Trophoblast cell (in vitro differentiated cells and primary cell): Measurements from ENCODE around the gene GALE.
"Not testable (repeated sequence)": the region's sequence is repeated elsewhere in the genome, so short reads cannot be mapped to it uniquely, and the experiment has no call there.

Source experiments
- DNase-seq, 2 donors: peaks; one replicate each; pipeline ENCODE4 v3.0.0-alpha.2; 2016
- H2AFZ ChIP-seq: 2 replicates; pipeline ENCODE4 v1.6.1; 2013; ENCODE audit warnings: low read length, moderate library complexity, mild to moderate bottlenecking; ENCODE audit not compliant: insufficient read depth, poor library complexity
- H2AK5ac ChIP-seq: 2 replicates; pipeline ENCODE4 v1.6.1; 2013; ENCODE audit warnings: mild to moderate bottlenecking, low read length
- H2BK120ac ChIP-seq: 2 replicates; pipeline ENCODE4 v1.6.1; 2013; ENCODE audit warnings: low read length, mild to moderate bottlenecking, moderate library complexity; ENCODE audit not compliant: insufficient read depth, poor library complexity
- H2BK12ac ChIP-seq: 2 replicates; pipeline ENCODE4 v1.6.1; 2013; ENCODE audit warnings: mild to moderate bottlenecking, low read length, moderate library complexity
- H2BK5ac ChIP-seq: 2 replicates; pipeline ENCODE4 v1.6.1; 2013; ENCODE audit warnings: low read length, low read depth, moderate library complexity, mild to moderate bottlenecking; ENCODE audit not compliant: poor library complexity
- H3K14ac ChIP-seq: 2 replicates; pipeline ENCODE4 v1.6.1; 2013; ENCODE audit warnings: mild to moderate bottlenecking, low read length
- H3K18ac ChIP-seq: 2 replicates; pipeline ENCODE4 v1.6.1; 2013; ENCODE audit warnings: mild to moderate bottlenecking, low read length
- H3K23ac ChIP-seq: 2 replicates; pipeline ENCODE4 v1.6.1; 2013; ENCODE audit warnings: low read length
- H3K27ac ChIP-seq: 2 replicates; pipeline ENCODE4 v1.5.1; 2013; ENCODE audit warnings: low read depth, mild to moderate bottlenecking, inconsistent platforms, low read length, moderate library complexity
- H3K27me3 ChIP-seq: 2 replicates; pipeline ENCODE4 v1.6.1; 2013; ENCODE audit warnings: inconsistent platforms, mild to moderate bottlenecking, low read length, moderate library complexity; ENCODE audit not compliant: insufficient read depth
- H3K36me3 ChIP-seq, 2 experiments: 1 replicate in 1 of 2; 2 replicates in 1 of 2; pipeline ENCODE4 v1.6.1; 2013; ENCODE audit warnings: low read length in 2 of 2, mild to moderate bottlenecking in 2 of 2, moderate library complexity in 1 of 2; ENCODE audit not compliant: insufficient read depth in 2 of 2, control insufficient read depth in 1 of 2
- H3K4ac ChIP-seq: 2 replicates; pipeline ENCODE4 v1.6.1; 2013; ENCODE audit warnings: low read depth, mild to moderate bottlenecking, low read length, moderate library complexity
- H3K4me1 ChIP-seq, 2 experiments: 1 replicate in 1 of 2; 2 replicates in 1 of 2; pipeline ENCODE4 v1.6.1; 2013; ENCODE audit warnings: low read length in 2 of 2, mild to moderate bottlenecking in 2 of 2, moderate library complexity in 1 of 2; ENCODE audit not compliant: insufficient read depth in 2 of 2, control insufficient read depth in 1 of 2
- H3K4me2 ChIP-seq: 2 replicates; pipeline ENCODE4 v1.6.1; 2013; ENCODE audit warnings: inconsistent platforms, mild to moderate bottlenecking, low read length, moderate library complexity
- H3K4me3 ChIP-seq: 2 replicates; pipeline ENCODE4 v1.5.1; 2013; ENCODE audit warnings: mild to moderate bottlenecking, low read depth, low read length, inconsistent platforms
- H3K79me1 ChIP-seq: one replicate; pipeline ENCODE4 v1.6.1; 2013; ENCODE audit warnings: low read length
- H3K79me2 ChIP-seq: 2 replicates; pipeline ENCODE4 v1.6.1; 2013; ENCODE audit warnings: low read length, mild to moderate bottlenecking; ENCODE audit not compliant: control insufficient read depth, insufficient read depth, poor library complexity
- H3K9ac ChIP-seq: 2 replicates; pipeline ENCODE4 v1.6.1; 2013; ENCODE audit warnings: mild to moderate bottlenecking, low read length
- H3K9me3 ChIP-seq: 2 replicates; pipeline ENCODE4 v1.6.1; 2013; ENCODE audit warnings: low read depth, mild to moderate bottlenecking, control low read depth, inconsistent platforms, low read length; ENCODE audit not compliant: insufficient read depth
- H4K12ac ChIP-seq: 2 replicates; pipeline ENCODE4 v1.6.1; 2013; ENCODE audit warnings: low read depth, mild to moderate bottlenecking, low read length, moderate library complexity
- H4K8ac ChIP-seq: 2 replicates; pipeline ENCODE4 v1.6.1; 2013; ENCODE audit warnings: low read depth, mild to moderate bottlenecking, low read length, moderate library complexity
- H4K91ac ChIP-seq: one replicate; pipeline ENCODE4 v1.6.1; 2013; ENCODE audit warnings: low read depth, mild to moderate bottlenecking, low read length, moderate library complexity
- WGBS: extraction: QIAGEN DNeasy Blood & Tissue Kit; methylation state at CpG from one replicate; pipeline ENCODE4 v1.1.7; 2013; ENCODE audit warnings: missing lambda C conversion rate; ENCODE audit not compliant: insufficient read length, insufficient coverage; ENCODE audit errors: extremely low coverage; 5-methylcytosine and 5-hydroxymethylcytosine counted together

The GALE gene

DNA sequence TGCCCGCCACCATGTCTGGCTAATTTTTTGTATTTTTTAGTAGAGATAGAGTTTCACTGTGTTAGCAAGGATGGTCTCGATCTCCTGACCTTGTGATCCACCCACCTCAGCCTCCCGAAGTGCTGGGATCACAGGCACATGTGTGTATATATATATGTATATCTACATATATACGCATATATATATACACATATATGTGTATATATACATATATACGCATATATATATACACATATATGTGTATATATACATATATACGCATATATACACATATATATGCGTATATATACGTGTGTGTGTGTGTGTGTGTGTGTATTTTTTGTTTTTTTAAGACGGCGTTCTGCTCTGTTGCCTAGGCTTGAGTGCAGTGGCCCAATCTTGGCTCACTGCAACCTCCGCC is 17.4 kb downstream of the GALE start:
- not testable (repeated sequence) for H3K18ac ChIP-seq, H2BK12ac ChIP-seq, H2BK5ac ChIP-seq, H3K14ac ChIP-seq, DNase-seq, H3K23ac ChIP-seq, H3K79me1 ChIP-seq, H2BK120ac ChIP-seq, H4K12ac ChIP-seq, H2AFZ ChIP-seq, H3K4me3 ChIP-seq, H3K27me3 ChIP-seq, H3K9ac ChIP-seq, H4K91ac ChIP-seq, H3K4ac ChIP-seq, H3K27ac ChIP-seq, H2AK5ac ChIP-seq, H4K8ac ChIP-seq, H3K9me3 ChIP-seq, H3K4me1 ChIP-seq, H3K4me2 ChIP-seq
- Histone ChIP-seq H3K79me2 (peaks cover 11% of the 10 kb centered on the region), H3K36me3 (peaks cover 22 to 23% of the 10 kb centered on the region in 2 experiments)
- WGBS: no CpG with 5 or more reads among the region's 11 CpGs

DNA sequence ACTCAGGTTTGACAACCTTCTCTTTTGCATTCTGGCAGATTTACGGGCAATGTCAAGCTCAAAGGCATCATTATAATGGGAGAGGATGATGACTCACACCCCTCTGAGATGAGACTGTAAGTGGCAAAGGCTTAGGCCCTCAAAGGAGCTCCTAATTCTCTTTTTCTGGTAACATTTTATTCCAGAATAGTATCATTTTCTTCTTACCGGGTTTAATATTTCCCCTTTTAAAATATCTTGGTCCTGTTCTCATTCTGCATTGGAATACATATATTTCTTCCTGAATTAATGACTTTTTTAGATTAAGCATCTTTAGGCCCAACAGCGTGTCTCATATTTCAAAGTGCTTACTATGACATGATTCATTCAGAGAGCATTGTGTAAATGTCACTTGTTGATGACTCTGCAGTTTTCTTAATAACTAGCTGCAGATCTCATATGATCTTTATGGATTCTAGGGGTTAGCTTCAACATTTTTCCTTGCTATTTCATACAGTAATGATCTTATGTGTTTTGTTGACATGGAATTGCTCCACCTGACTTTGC is 20.7 kb downstream of the GALE start:
- no peak overlapping the region for H2BK120ac ChIP-seq
- no peaks in the 10 kb centered on the region for H3K9me3 ChIP-seq
- H3K9ac ChIP-seq: no peak overlapping the region
- peaks cover 12% of the 10 kb centered on the region for H3K79me2 ChIP-seq
- no peak overlapping the region for H2AK5ac ChIP-seq
- peaks cover 5 to 9% of the 10 kb centered on the region in 2 experiments for H3K36me3 ChIP-seq
- H3K4me3 ChIP-seq: no peak overlapping the region
- no peak overlapping the region for H2BK5ac ChIP-seq
- H3K4me2 ChIP-seq: no peak overlapping the region
- H4K8ac ChIP-seq: no peak overlapping the region
- no peak overlapping the region for H3K14ac ChIP-seq
- no peak overlapping the region for H3K18ac ChIP-seq
- H3K27ac ChIP-seq: no peak overlapping the region
- no peak overlapping the region for H2AFZ ChIP-seq
- no peak overlapping the region for H4K12ac ChIP-seq
- no peak overlapping the region for H4K91ac ChIP-seq
- H3K4ac ChIP-seq: peak overlapping the region; percentile 33
- no peak overlapping the region for H3K23ac ChIP-seq
- peak in 1 of 2 donors; percentile 34 for DNase-seq
- peaks cover 3 to 8% of the 10 kb centered on the region in 2 experiments for H3K4me1 ChIP-seq
- WGBS: no CpG with 5 or more reads among the region's 3 CpGs
- H3K79me1 ChIP-seq: peaks cover 5% of the 10 kb centered on the region
- no peaks in the 10 kb centered on the region for H3K27me3 ChIP-seq
- no peak overlapping the region for H2BK12ac ChIP-seq

GRCh38 chr1:23777979-23778814 is 22.4 kb downstream of the GALE start, which contains the start of gene PITHD1:
TSS of gene PITHD1 (plus strand) at chr1:23778418. CDS start at chr1:23778516, 98 bp downstream.
- Histone ChIP-seq H4K12ac (peak within 1 kb of the TSS; percentile 88), H4K8ac (peak within 1 kb of the TSS; percentile 98), H3K4me3 (peak within 1 kb of the TSS; percentile 99), H3K18ac (peak within 1 kb of the TSS; percentile 96), H3K27me3 (no peaks in the 10 kb centered on the region), H2BK5ac (peak within 1 kb of the TSS; percentile 67), H3K23ac (peak within 1 kb of the TSS; percentile 48), H2BK12ac (no peak within 1 kb of the TSS), H3K79me1 (peaks cover 5% of the 10 kb centered on the region), H3K4ac (peak within 1 kb of the TSS; percentile 97), H3K4me1 (peaks cover 3 to 8% of the 10 kb centered on the region in 2 experiments), H3K9ac (peak within 1 kb of the TSS; percentile 89), H2BK120ac (peak within 1 kb of the TSS; percentile 81), H3K4me2 (peak within 1 kb of the TSS; percentile 92), H4K91ac (peak within 1 kb of the TSS; percentile 85), H3K9me3 (no peaks in the 10 kb centered on the region), H3K27ac (peak within 1 kb of the TSS; percentile 43), H2AK5ac (peak within 1 kb of the TSS; percentile 92), H3K36me3 (peaks cover 1 to 5% of the 10 kb centered on the region in 2 experiments), H2AFZ (peak within 1 kb of the TSS; percentile 98), H3K79me2 (peaks cover 12% of the 10 kb centered on the region), H3K14ac (peak within 1 kb of the TSS; percentile 98)
- WGBS: no CpG with 5 or more reads among the region's 91 CpGs
- DNase-seq: peak; percentile 83 to 91

DNA sequence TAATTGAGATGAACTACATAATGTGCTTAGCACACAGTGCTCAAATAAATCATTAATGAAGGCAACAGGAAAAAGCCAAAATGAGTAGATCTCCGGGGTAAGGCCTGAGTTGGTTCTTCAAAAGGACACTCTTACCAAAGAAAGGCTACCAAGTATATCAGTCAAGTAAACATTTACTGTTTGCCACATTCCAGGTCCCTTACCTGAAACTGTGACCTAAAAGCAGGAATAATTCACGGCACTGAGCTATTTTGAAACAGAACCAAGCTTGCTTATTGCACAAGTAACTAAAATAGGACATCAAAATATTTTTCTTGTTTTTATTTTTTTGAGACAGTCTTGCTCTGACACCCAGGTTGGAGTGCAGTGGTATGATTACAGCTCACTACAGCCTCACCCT is 24.3 kb downstream of the GALE start:
- Histone ChIP-seq H3K14ac (no peak overlapping the region), H3K4me3 (no peak overlapping the region), H3K4me2 (no peak overlapping the region), H3K79me1 (peaks cover 5% of the 10 kb centered on the region), H4K8ac (no peak overlapping the region), H3K36me3 (peaks cover 1 to 3% of the 10 kb centered on the region in 2 experiments), H3K9ac (no peak overlapping the region), H3K9me3 (no peaks in the 10 kb centered on the region), H2BK120ac (no peak overlapping the region), H2BK5ac (no peak overlapping the region), H4K12ac (no peak overlapping the region), H2BK12ac (no peak overlapping the region), H3K79me2 (peaks cover 12% of the 10 kb centered on the region), H3K4me1 (peaks cover 3 to 8% of the 10 kb centered on the region in 2 experiments), H2AK5ac (no peak overlapping the region), H3K27me3 (no peaks in the 10 kb centered on the region), H3K23ac (no peak overlapping the region), H3K4ac (no peak overlapping the region), H2AFZ (no peak overlapping the region), H4K91ac (no peak overlapping the region), H3K27ac (no peak overlapping the region), H3K18ac (no peak overlapping the region)
- no peak for DNase-seq
- no CpG with 5 or more reads among the region's 2 CpGs for WGBS
